Gastrocnemius medialis (tissue), 4 donors: ENCODE measurements around the gene RALGPS2.

Experiments used
- CTCF ChIP-seq, 5 experiments: fragments of 450-650 bp in 3 of 5; fragments of 200-600 bp in 2 of 5; sonication (generic) in 2 of 5; IDR thresholded peaks in 4 of 5; conservative IDR thresholded peaks in 1 of 5; 1 replicate in 4 of 5; 2 replicates in 1 of 5; pipeline ENCODE4 v1.5.1; 2016 to 2019; ENCODE audit warnings: antibody characterized with exemption in 5 of 5, mild to moderate bottlenecking in 3 of 5, moderate library complexity in 3 of 5
- POLR2A ChIP-seq, 2 donors: fragments of 450-650 bp; IDR thresholded peaks; one replicate each; pipeline ENCODE4 v1.6.1; 2017; ENCODE audit warnings: antibody characterized with exemption in 2 of 2, mild to moderate bottlenecking in 2 of 2, moderate library complexity in 2 of 2

GRCh38 chr1:178802873-178803272 is 77.8 kb downstream of the RALGPS2 start:
- TF ChIP-seq CTCF (IDR thresholded peaks at IDR 0.05 in 4 of 5, conservative IDR thresholded peaks at IDR 0.05 in 1 of 5) (no peak), POLR2A (IDR thresholded peaks at IDR 0.05) (no peak)
